Vagina (tissue), 2 donors: ENCODE data around the gene SENP1. TPM values are rescaled to one million over a fixed set of nuclear protein-coding genes. Genes with fewer than 3 reads are reported as not detected.

Experiments
- DNase-seq, 2 donors: peaks; one replicate each; pipeline ENCODE4 v3.0.0-alpha.2; 2017; ENCODE audit errors: extremely low spot score in 2 of 2
- H3K27ac ChIP-seq: fragments of 200-600 bp; sonication (generic); one replicate; pipeline ENCODE4 v1.5.1; 2019
- H3K27me3 ChIP-seq: fragments of 200-600 bp; sonication (generic); one replicate; pipeline ENCODE4 v1.5.1; 2019
- H3K36me3 ChIP-seq, 2 donors: fragments of 200-600 bp; sonication (generic); one replicate each; pipeline ENCODE4 v1.5.1; 2017 to 2019
- H3K4me1 ChIP-seq: fragments of 200-600 bp; sonication (generic); one replicate; pipeline ENCODE4 v1.5.1; 2019
- H3K4me3 ChIP-seq, 2 donors: fragments of 200-600 bp; sonication (generic); 1 replicate in 1 of 2; 2 replicates in 1 of 2; pipeline ENCODE4 v1.5.1; 2016 to 2019
- H3K9me3 ChIP-seq: fragments of 200-600 bp; sonication (generic); one replicate; pipeline ENCODE4 v1.5.1; 2019
- POLR2A ChIP-seq, 2 donors: fragments of 450-650 bp; IDR thresholded peaks; one replicate each; pipeline ENCODE4 v1.6.1; 2017; ENCODE audit warnings: antibody characterized with exemption in 2 of 2, mild to moderate bottlenecking in 2 of 2, moderate library complexity in 2 of 2
- POLR2AphosphoS5 ChIP-seq, 2 donors: sonication (generic); formaldehyde crosslinking; IDR thresholded peaks; one replicate each; pipeline ENCODE4 v1.9.0; 2017; ENCODE audit warnings: antibody characterized with exemption in 2 of 2, mild to moderate bottlenecking in 2 of 2, low read depth in 1 of 2; ENCODE audit not compliant: insufficient read depth in 1 of 2
- intact Hi-C: fragments of 100-400 bp; cut with DNase I; formaldehyde crosslinking; loops from one replicate; pipeline ENCODE4 v1.15.1; 2023
- total RNA-seq: library from RNA; depleted of rRNA; stranded (reverse); fragments of >200 nt; gene quantifications from one replicate; pipeline ENCODE4 v1.2.3, GENCODE V29; 2016
- TF ChIP-seq, protein P1 (sequence below), 3 experiments: fragments of 450-650 bp in 2 of 3; fragments of 200-600 bp in 1 of 3; sonication (generic) in 1 of 3; IDR thresholded peaks; one replicate each; pipeline ENCODE4 v1.5.1; 2017 to 2019; ENCODE audit warnings: antibody characterized with exemption in 3 of 3, mild to moderate bottlenecking in 2 of 3, moderate library complexity in 2 of 3

Gene SENP1
- total RNA-seq, 1 donor from 2014 or later = 21.4 TPM

DNA sequence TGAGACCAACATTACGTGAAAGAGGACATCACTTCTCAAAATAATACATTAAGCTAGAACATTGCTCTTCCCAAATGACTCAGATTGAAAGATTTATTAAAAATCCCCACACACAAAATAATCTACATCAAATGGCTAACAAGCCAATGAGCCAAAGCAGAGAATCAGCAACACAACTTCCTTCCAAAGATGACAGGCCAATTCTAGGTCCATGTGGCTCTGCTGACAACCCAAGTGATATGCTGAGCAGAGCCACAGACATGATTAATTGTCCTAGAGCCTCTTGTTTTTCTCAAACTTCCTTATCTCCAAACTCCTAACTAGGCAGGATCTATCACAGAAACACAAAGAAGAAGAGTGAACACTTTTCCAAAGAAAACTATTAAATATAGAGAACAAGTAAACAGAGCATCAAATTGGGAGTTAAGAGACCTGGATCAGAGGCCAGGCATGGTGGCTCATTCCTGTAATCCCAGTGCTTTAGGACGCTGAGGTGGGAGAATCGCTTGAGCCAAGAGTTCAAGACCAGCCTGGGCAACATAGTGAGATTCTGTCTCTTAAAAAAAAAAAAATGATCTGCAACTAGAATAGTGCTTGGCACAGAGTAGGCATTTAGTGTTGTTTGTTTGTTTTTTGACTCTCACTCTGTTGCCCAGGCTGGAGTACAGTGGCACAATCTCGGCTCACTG is 38.5 kb downstream of the SENP1 start:
- TF ChIP-seq POLR2AphosphoS5 (IDR thresholded peaks at IDR 0.05; ENCODE audit: insufficient read depth in 1 of 2, low read depth in 1 of 2) (no peak), POLR2A (IDR thresholded peaks at IDR 0.05) (no peak)
- peaks cover 0 to 73% of the 10 kb centered on the region in 2 donors for H3K36me3 ChIP-seq
- DNase-seq = no peak

DNA sequence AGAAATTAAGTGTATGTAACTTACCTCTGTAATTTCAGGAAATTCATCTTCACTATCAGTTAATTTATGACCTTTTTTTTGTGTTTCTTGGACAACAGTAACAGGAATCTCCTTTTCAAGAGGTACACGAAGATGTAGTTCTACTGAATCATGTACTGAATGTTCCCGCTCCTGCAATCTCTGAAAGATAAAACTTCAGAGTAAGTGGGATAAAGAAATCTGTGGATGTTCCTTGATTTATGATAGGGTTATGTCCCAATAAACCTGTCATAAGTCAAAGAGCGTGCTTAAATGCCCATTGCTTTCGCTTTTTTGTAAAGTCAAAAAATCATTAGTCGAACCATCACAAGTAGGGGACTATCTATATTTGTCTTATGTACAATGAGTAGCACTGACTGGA is 40.8 kb downstream of the SENP1 start:
- H3K4me1 ChIP-seq = no peaks in the 10 kb centered on the region
- no peak overlapping the region for H3K27ac ChIP-seq
- intact Hi-C loops = no loop called here
- no peak for TF ChIP-seq POLR2AphosphoS5 (IDR thresholded peaks at IDR 0.05; ENCODE audit: insufficient read depth in 1 of 2, low read depth in 1 of 2)
- TF ChIP-seq, protein P1, sequence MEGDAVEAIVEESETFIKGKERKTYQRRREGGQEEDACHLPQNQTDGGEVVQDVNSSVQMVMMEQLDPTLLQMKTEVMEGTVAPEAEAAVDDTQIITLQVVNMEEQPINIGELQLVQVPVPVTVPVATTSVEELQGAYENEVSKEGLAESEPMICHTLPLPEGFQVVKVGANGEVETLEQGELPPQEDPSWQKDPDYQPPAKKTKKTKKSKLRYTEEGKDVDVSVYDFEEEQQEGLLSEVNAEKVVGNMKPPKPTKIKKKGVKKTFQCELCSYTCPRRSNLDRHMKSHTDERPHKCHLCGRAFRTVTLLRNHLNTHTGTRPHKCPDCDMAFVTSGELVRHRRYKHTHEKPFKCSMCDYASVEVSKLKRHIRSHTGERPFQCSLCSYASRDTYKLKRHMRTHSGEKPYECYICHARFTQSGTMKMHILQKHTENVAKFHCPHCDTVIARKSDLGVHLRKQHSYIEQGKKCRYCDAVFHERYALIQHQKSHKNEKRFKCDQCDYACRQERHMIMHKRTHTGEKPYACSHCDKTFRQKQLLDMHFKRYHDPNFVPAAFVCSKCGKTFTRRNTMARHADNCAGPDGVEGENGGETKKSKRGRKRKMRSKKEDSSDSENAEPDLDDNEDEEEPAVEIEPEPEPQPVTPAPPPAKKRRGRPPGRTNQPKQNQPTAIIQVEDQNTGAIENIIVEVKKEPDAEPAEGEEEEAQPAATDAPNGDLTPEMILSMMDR (IDR thresholded peaks at IDR 0.05) = no peak
- TF ChIP-seq POLR2A (IDR thresholded peaks at IDR 0.05) = no peak
- H3K4me3 ChIP-seq = no peak overlapping the region
- H3K27me3 ChIP-seq = no peaks in the 10 kb centered on the region
- DNase-seq = no peak
- H3K9me3 ChIP-seq = no peaks in the 10 kb centered on the region
- peaks cover 0 to 70% of the 10 kb centered on the region in 2 donors for H3K36me3 ChIP-seq

More for the DNA sequence above, 38.5 kb downstream of the SENP1 start:
- Histone ChIP-seq H3K4me1 (no peaks in the 10 kb centered on the region), H3K27ac (no peak overlapping the region), H3K4me3 (no peak overlapping the region), H3K9me3 (no peaks in the 10 kb centered on the region), H3K27me3 (no peaks in the 10 kb centered on the region)
- intact Hi-C loops = no loop called here

DNA sequence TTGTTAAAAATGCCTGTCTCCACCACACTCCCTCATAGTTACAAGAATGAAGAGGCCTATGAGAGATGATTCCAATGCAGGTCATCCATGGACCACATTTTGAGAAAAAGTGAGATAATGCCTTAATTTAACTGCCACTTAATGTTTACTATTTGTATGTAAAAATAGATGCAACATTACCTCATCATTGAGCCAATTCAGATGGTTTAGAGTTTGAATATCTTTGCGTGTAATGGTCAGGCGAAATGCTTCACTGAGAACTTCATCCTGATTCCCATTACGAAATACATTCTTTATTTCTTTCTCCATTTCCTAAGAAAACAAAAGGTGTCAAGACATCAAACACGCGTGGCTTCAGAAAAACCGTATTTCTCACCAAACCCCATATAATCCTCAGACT is 42.3 kb downstream of the SENP1 start:
- Histone ChIP-seq H3K4me3 (no peak overlapping the region), H3K4me1 (no peaks in the 10 kb centered on the region), H3K27me3 (no peaks in the 10 kb centered on the region), H3K9me3 (no peaks in the 10 kb centered on the region), H3K27ac (no peak overlapping the region), H3K36me3 (peaks cover 0 to 79% of the 10 kb centered on the region in 2 donors)
- intact Hi-C loops = no loop called here
- no peak for DNase-seq
- TF ChIP-seq, protein P1 (IDR thresholded peaks at IDR 0.05) = no peak
- TF ChIP-seq POLR2AphosphoS5 (IDR thresholded peaks at IDR 0.05; ENCODE audit: insufficient read depth in 1 of 2, low read depth in 1 of 2) (no peak), POLR2A (IDR thresholded peaks at IDR 0.05) (no peak)

DNA sequence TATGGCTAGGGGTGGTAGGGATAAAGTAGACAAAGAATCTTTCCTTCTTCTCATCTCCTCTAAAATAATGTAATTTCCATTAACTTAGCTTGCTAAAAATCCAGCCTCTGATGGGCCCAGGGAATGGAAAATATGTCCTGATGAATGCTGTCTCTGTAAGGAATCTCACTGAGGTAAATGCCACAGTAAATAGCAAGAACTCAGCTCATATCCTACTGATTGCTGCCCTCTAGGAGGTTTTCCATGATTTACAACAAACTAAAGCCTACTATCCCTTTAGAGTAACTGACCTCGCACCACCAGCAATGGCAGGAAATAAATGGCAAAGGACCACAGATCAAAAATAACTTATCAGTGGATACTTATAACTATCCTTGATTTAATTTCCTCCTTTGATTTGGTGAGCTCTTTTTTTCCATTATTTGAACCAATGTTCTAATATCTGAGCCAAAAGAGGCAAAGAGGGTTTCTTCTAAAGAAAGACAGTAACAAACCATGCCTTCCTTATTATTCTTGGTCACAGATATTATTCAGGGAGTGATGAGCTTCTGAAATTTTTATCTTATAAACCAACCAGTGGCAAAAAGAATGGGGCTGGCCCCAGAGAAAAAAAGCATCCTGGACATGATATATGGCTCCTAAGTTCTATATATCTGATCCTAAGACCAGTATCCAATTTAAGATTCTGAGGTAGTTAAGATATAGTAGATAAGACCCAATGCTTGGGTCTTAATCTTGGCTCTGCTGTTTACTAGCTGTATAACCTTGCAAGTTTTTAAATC is 43.8 kb downstream of the SENP1 start:
- DNase-seq = no peak
- TF ChIP-seq, protein P1 (IDR thresholded peaks at IDR 0.05) = no peak
- TF ChIP-seq POLR2A (IDR thresholded peaks at IDR 0.05) (no peak), POLR2AphosphoS5 (IDR thresholded peaks at IDR 0.05; ENCODE audit: insufficient read depth in 1 of 2, low read depth in 1 of 2) (no peak)
- H3K9me3 ChIP-seq = no peaks in the 10 kb centered on the region
- no peaks in the 10 kb centered on the region for H3K4me1 ChIP-seq
- H3K27me3 ChIP-seq = no peaks in the 10 kb centered on the region
- peaks cover 0 to 75% of the 10 kb centered on the region in 2 donors for H3K36me3 ChIP-seq
- intact Hi-C loops = no loop called here
- no peak overlapping the region for H3K4me3 ChIP-seq
- H3K27ac ChIP-seq = no peak overlapping the region

DNA sequence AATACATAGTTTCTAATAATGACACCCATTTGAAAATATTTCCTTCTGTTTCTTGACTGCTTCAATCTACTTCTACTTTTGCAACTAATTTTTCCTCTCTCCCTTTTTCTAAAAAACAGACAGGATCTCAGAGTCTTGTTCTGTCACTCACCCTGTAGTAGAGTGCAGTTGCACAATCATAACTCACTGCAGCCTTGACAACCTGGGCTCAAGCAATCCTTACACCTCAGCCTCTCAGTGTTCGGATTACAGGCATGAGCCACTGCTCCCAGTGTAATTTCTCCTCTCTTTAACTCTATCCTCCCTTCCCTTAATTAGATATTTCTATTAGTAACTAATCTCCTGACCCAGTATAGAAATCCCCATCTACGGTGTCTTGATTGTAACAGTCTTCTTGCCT is 45.4 kb downstream of the SENP1 start:
- Histone ChIP-seq H3K4me3 (no peak overlapping the region), H3K4me1 (no peaks in the 10 kb centered on the region), H3K36me3 (peaks cover 0 to 62% of the 10 kb centered on the region in 2 donors), H3K27me3 (no peaks in the 10 kb centered on the region), H3K27ac (no peak overlapping the region), H3K9me3 (no peaks in the 10 kb centered on the region)
- intact Hi-C loops = no loop called here
- TF ChIP-seq, protein P1 (IDR thresholded peaks at IDR 0.05) = no peak
- TF ChIP-seq POLR2A (IDR thresholded peaks at IDR 0.05) (no peak), POLR2AphosphoS5 (IDR thresholded peaks at IDR 0.05; ENCODE audit: insufficient read depth in 1 of 2, low read depth in 1 of 2) (no peak)
- no peak for DNase-seq
